Hepatocyte (in vitro differentiated cells): ENCODE results near the gene ATP1B1. TPM values are rescaled to one million over a fixed set of nuclear protein-coding genes. Genes with fewer than 3 reads are reported as not detected.

Experiments used
- DNase-seq: peaks from one replicate; pipeline ENCODE4 v3.0.0-alpha.2; 2016; ENCODE audit warnings: low spot score
- H2AFZ ChIP-seq: fragments of 200-600 bp; sonication (generic); 2 replicates; pipeline ENCODE4 v1.6.0; 2016; ENCODE audit warnings: antibody characterized with exemption, mild to moderate bottlenecking
- H3K27ac ChIP-seq: fragments of 200-600 bp; sonication (generic); 2 replicates; pipeline ENCODE4 v1.5.1; 2016; ENCODE audit warnings: mild to moderate bottlenecking
- H3K27me3 ChIP-seq: fragments of 200-600 bp; sonication (generic); 2 replicates; pipeline ENCODE4 v1.6.1; 2016
- H3K36me3 ChIP-seq: fragments of 200-600 bp; sonication (generic); replicated peaks from 2 replicates; pipeline ENCODE4 v1.5.1; 2016; ENCODE audit warnings: low read depth; ENCODE audit not compliant: insufficient read depth
- H3K4me1 ChIP-seq: fragments of 200-600 bp; sonication (generic); 2 replicates; pipeline ENCODE4 v1.5.1; 2016; ENCODE audit warnings: mild to moderate bottlenecking, moderate library complexity; ENCODE audit not compliant: insufficient read depth
- H3K4me2 ChIP-seq: fragments of 200-600 bp; sonication (generic); 2 replicates; pipeline ENCODE4 v1.6.0; 2016
- H3K4me3 ChIP-seq: fragments of 200-600 bp; sonication (generic); 2 replicates; pipeline ENCODE4 v1.5.1; 2016; ENCODE audit warnings: mild to moderate bottlenecking
- H3K79me2 ChIP-seq: fragments of 200-600 bp; sonication (generic); 2 replicates; pipeline ENCODE4 v1.6.0; 2017; ENCODE audit warnings: mild to moderate bottlenecking
- H3K9me2 ChIP-seq: fragments of 200-600 bp; sonication (generic); replicated peaks from 2 replicates; pipeline ENCODE4 v1.6.0; 2017; ENCODE audit warnings: mild to moderate bottlenecking; ENCODE audit not compliant: insufficient read depth
- H3K9me3 ChIP-seq: fragments of 200-600 bp; sonication (generic); 2 replicates; pipeline ENCODE4 v1.5.1; 2016; ENCODE audit warnings: low read depth, mild to moderate bottlenecking
- H4K20me1 ChIP-seq: fragments of 200-600 bp; sonication (generic); 2 replicates; pipeline ENCODE4 v1.6.0; 2016; ENCODE audit warnings: mild to moderate bottlenecking; ENCODE audit not compliant: insufficient read depth, poor library complexity, severe bottlenecking
- CTCF ChIP-seq: fragments of 200-600 bp; sonication (generic); IDR thresholded peaks from 2 replicates; pipeline ENCODE4 v1.5.1; 2016; ENCODE audit warnings: antibody characterized with exemption, mild to moderate bottlenecking; ENCODE audit not compliant: poor library complexity
- EZH2 ChIP-seq: fragments of 200-600 bp; sonication (generic); IDR thresholded peaks from 2 replicates; pipeline ENCODE4 v1.6.1; 2016; ENCODE audit warnings: antibody characterized with exemption, mild to moderate bottlenecking, borderline replicate concordance
- EZH2phosphoT487 ChIP-seq: fragments of 200-600 bp; sonication (generic); IDR thresholded peaks from one replicate; pipeline ENCODE4 v1.6.1; 2018; ENCODE audit warnings: antibody characterized with exemption, mild to moderate bottlenecking, low read depth, moderate library complexity; ENCODE audit not compliant: unreplicated experiment, severe bottlenecking
- WGBS: methylation state at CpG from one replicate; pipeline ENCODE4 v1.1.6; 2016; ENCODE audit warnings: low lambda C conversion rate; ENCODE audit errors: missing lambda C conversion rate; 5-methylcytosine and 5-hydroxymethylcytosine counted together
- polyA plus RNA-seq: library from polyadenylated mRNA; unstranded; fragments of >200 nt; fragmentation: Nextera tagmentation; extraction: Ambion mirVana; gene quantifications from 2 replicates; pipeline ENCODE4 v1.2.1, GENCODE V29; 2016
- total RNA-seq: library from RNA; depleted of rRNA; stranded (reverse); fragments of >200 nt; gene quantifications from 2 replicates; pipeline ENCODE4 v1.2.3, GENCODE V29; 2014

Gene ATP1B1
- total and polyA plus RNA-seq, 2 experiments from 2014 or later = 123 to 379 TPM

- no peak for DNase-seq
- peaks cover 5% of the 10 kb centered on the region for H4K20me1 ChIP-seq
- peaks cover 10% of the 10 kb centered on the region for H3K79me2 ChIP-seq
- 86% methylated on average over 2 of the region's 2 CpGs for WGBS
- no peak overlapping the region for H3K4me2 ChIP-seq
- no peak overlapping the region for H2AFZ ChIP-seq
- TF ChIP-seq CTCF (peak; percentile 35), EZH2phosphoT487 (no peak)
- peak overlapping the region; percentile 20 for H3K27ac ChIP-seq
- H3K4me3 ChIP-seq = no peak overlapping the region
- H3K27me3 ChIP-seq = no peaks in the 10 kb centered on the region
- H3K9me2 ChIP-seq = no peaks in the 10 kb centered on the region
- peaks cover 3% of the 10 kb centered on the region for H3K4me1 ChIP-seq
- no peaks in the 10 kb centered on the region for H3K9me3 ChIP-seq
- H3K36me3 ChIP-seq = no peaks in the 10 kb centered on the region
Observed at GRCh38 chr1:169133801-169134502, 27.5 kb downstream of the ATP1B1 start.

GRCh38 chr1:169137357-169137756 is 30.9 kb downstream of the ATP1B1 start:
- H3K4me1 ChIP-seq = no peaks in the 10 kb centered on the region
- no peak overlapping the region for H3K4me2 ChIP-seq
- H3K27ac ChIP-seq = no peak overlapping the region
- no peaks in the 10 kb centered on the region for H4K20me1 ChIP-seq
- no peak overlapping the region for H3K4me3 ChIP-seq
- no peaks in the 10 kb centered on the region for H3K9me2 ChIP-seq
- no peaks in the 10 kb centered on the region for H3K79me2 ChIP-seq
- DNase-seq = no peak
- no peaks in the 10 kb centered on the region for H3K9me3 ChIP-seq
- no peaks in the 10 kb centered on the region for H3K36me3 ChIP-seq
- WGBS = 98% methylated on average over 4 of the region's 4 CpGs
- H2AFZ ChIP-seq = no peak overlapping the region
- H3K27me3 ChIP-seq = no peaks in the 10 kb centered on the region
- TF ChIP-seq EZH2 = no peak

- no peaks in the 10 kb centered on the region for H3K79me2 ChIP-seq
- no peaks in the 10 kb centered on the region for H3K4me1 ChIP-seq
- no peak overlapping the region for H3K4me2 ChIP-seq
- no peaks in the 10 kb centered on the region for H3K9me2 ChIP-seq
- no peaks in the 10 kb centered on the region for H3K36me3 ChIP-seq
- no peaks in the 10 kb centered on the region for H4K20me1 ChIP-seq
- WGBS = 87% methylated on average over 2 of the region's 2 CpGs
- no peak overlapping the region for H3K4me3 ChIP-seq
- no peak for TF ChIP-seq EZH2
- no peak for TF ChIP-seq EZH2phosphoT487
- TF ChIP-seq CTCF = no peak
- no peak overlapping the region for H2AFZ ChIP-seq
- no peak overlapping the region for H3K27ac ChIP-seq
- no peaks in the 10 kb centered on the region for H3K9me3 ChIP-seq
- H3K27me3 ChIP-seq = no peaks in the 10 kb centered on the region
- no peak for DNase-seq
Observed at GRCh38 chr1:169138866-169139670, 32.6 kb downstream of the ATP1B1 start.

GRCh38 chr1:169141356-169141755 is 34.9 kb downstream of the ATP1B1 start:
- Histone ChIP-seq H3K4me2 (no peak overlapping the region), H3K4me1 (peaks cover 11% of the 10 kb centered on the region), H3K9me2 (no peaks in the 10 kb centered on the region), H2AFZ (no peak overlapping the region), H3K9me3 (no peaks in the 10 kb centered on the region), H3K79me2 (no peaks in the 10 kb centered on the region), H3K27me3 (no peaks in the 10 kb centered on the region), H3K27ac (no peak overlapping the region), H3K36me3 (no peaks in the 10 kb centered on the region), H3K4me3 (no peak overlapping the region), H4K20me1 (no peaks in the 10 kb centered on the region)
- no peak for TF ChIP-seq EZH2
- TF ChIP-seq CTCF = no peak
- TF ChIP-seq EZH2phosphoT487 = no peak
- WGBS = 81% methylated on average over 3 of the region's 3 CpGs
- no peak for DNase-seq
